Measurements from ENCODE around the gene PLA2G4F.
"Not testable (repeated sequence)": the region's sequence is repeated elsewhere in the genome, so short reads cannot be mapped to it uniquely, and the experiment has no call there.

PLA2G4F gene

DNA sequence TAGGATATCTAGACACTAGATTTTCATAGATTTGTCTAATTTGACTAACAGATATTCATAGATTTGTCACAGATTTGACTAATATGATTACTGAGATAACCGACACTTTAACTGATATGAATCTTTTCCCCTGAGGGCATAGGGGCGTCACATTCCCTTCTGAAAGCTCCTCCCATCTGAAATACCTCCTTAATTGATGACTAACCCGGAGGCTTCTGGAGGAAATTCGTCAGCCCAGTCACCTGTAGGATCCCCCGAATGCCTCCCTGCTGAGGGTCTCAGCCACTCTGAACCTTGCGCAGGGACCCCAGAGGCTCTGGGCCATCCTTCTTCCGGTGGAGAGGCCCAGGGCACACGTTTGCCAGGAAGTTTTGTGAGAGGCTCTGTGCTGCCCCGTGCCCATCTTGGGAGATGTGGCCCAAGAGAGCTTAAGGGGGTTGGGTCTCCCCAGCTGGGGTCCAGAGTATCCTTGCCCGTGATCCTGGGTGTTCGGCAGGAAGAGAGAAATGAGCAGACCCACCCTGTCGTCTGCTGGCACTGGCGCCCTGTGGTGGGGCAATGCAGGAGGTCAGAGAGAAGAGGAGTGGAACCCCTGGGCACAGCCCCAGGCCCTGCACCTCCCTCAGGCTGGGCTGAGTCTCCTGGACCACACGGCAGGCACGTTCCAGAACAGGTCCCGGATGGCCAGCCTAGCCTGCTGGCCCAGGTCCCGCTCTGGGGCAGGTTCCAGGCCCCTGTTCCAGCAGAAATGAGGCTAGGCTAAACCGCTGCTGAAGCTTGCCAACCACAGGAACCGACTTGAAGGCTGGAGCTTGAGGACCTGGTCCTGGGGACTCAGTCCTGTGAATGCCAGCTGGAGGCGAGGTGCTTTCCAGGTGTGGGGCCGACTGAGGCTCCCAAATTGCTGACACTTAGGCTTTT is 63.8 kb downstream of the PLA2G4F start:
- no peak for DNase-seq

DNA sequence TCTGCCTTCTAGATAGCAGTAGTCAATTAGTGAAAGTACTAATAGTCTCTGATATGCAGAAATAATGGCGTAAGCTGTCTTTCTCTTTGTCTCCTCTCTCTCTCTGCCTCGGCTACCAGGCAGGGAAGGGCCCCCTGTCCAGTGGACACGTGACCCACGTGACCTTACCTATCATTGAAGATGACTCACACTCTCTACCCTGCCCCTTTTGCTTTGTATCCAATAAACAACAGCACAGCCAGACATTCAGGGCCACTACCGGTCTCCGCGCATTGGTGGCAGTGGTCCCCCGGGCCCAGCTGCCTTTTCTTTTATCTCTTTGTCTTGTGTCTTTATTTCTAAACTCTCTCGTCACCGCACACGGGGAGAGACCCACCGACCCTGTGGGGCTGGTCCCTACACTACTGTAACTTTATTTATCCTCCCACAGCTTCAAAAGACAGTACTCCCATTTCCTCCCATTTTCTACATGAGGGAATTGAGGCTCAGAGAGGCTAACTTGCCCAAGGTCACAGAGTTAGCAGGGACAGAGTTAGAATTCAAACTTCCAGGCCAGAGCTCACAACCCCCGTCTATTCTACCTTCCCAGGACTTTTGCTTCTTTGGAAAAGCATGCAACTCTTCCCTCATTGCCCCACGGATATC is 64.6 kb downstream of the PLA2G4F start:
- not testable (repeated sequence) for DNase-seq

GRCh38 chr15:42090781-42091180 is 65.7 kb downstream of the PLA2G4F start:
- DNase-seq: no peak

DNA sequence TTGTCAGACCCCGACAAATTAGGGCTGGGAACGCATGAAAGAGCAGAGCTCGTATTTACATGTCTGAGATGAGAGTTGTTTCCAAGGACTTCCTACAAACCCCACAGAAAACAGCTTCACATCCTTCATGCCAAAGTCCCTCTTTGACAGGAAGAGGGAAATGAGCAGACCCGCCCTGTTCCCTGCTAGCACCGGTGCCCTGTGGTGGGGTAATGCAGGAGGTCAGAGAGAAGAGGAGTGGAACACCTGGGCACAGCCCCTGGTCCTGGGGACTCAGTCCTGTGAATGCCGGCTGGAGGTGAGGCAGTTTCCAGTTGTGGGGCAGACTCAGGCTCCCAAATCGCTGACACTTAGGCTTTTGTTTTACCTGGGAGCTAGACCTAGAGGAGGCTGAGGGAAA is 66.1 kb downstream of the PLA2G4F start:
- DNase-seq: no peak

DNA sequence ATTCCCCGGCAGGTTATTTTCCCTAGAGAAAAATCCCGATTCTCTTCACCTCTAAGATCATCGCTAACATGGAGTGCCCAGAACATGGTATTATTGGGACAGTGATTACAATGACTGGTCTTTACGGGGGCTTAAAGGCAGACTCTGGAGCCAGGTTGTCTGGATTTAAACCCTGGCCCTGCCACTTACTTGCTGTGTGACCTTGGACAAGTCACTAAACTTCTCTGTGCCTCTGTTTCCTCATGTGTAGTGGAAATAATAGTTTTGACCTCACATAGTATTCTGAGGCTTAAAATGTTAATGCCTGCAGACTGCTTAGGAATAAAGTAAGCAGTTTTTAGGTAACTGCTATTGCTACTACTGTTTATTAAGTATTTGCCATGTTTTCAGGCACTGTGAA is 66.5 kb downstream of the PLA2G4F start:
- DNase-seq: no peak

Measured in CD4-positive, alpha-beta T cell treated with Interferon alpha-2 for 1 hour (primary cell).